Heart left ventricle (tissue), 16 donors: ENCODE measurements around the gene RWDD1. TPM values are rescaled to one million over a fixed set of nuclear protein-coding genes. Genes with fewer than 3 reads are reported as not detected.

ENCODE experiments used
- ATAC-seq, 4 donors: fragments of 200-7000 bp; cut with Tn5 transposase; one replicate each; pipeline ENCODE4 v1.9.1; 2020 to 2022; ENCODE audit warnings: moderate library complexity in 4 of 4, mild to moderate bottlenecking in 3 of 4, moderate number of reproducible peaks in 1 of 4
- DNase-seq, 5 donors: peaks; one replicate each; pipeline ENCODE4 v3.0.0-alpha.2; 2020
- H3K27ac ChIP-seq, 12 donors: fragments of 200-600 bp; sonication (generic) in 4 of 12; one replicate each; pipeline versions ENCODE4 v1.5.0 to v1.8.0; 2016 to 2022; ENCODE audit warnings: mild to moderate bottlenecking in 2 of 12
- H3K27me3 ChIP-seq, 9 donors: fragments of 200-600 bp; sonication (generic) in 2 of 9; one replicate each; pipeline versions ENCODE4 v1.5.1 to v1.8.0; 2016 to 2022; ENCODE audit warnings: mild to moderate bottlenecking in 3 of 9
- H3K36me3 ChIP-seq, 9 donors: fragments of 200-600 bp; sonication (generic) in 2 of 9; one replicate each; pipeline versions ENCODE4 v1.5.0 to v1.8.0; 2018 to 2022; ENCODE audit warnings: mild to moderate bottlenecking in 2 of 9
- H3K4me1 ChIP-seq, 12 donors: fragments of 200-600 bp; sonication (generic) in 4 of 12; one replicate each; pipeline versions ENCODE4 v1.5.0 to v1.8.0; 2016 to 2022; ENCODE audit warnings: mild to moderate bottlenecking in 3 of 12
- H3K4me3 ChIP-seq, 12 donors: fragments of 200-600 bp; sonication (generic) in 4 of 12; one replicate each; pipeline versions ENCODE4 v1.5.0 to v1.8.0; 2017 to 2022; ENCODE audit warnings: mild to moderate bottlenecking in 9 of 12, moderate library complexity in 4 of 12
- H3K9me3 ChIP-seq, 12 donors: fragments of 200-600 bp; sonication (generic) in 4 of 12; one replicate each; pipeline versions ENCODE4 v1.5.0 to v1.8.0; 2016 to 2022; ENCODE audit warnings: mild to moderate bottlenecking in 1 of 12
- POLR2A ChIP-seq, 2 donors: fragments of 450-650 bp; IDR thresholded peaks; one replicate each; pipeline ENCODE4 v1.6.1; 2017; ENCODE audit warnings: antibody characterized with exemption in 2 of 2, mild to moderate bottlenecking in 2 of 2, moderate library complexity in 2 of 2
- WGBS, 4 donors: extraction: QIAGEN DNeasy Blood & Tissue Kit in 2 of 4; methylation state at CpG; one replicate each; pipeline versions ENCODE4 v1.1.5 to v1.1.7; 2013 to 2018; 5-methylcytosine and 5-hydroxymethylcytosine counted together
- intact Hi-C, 10 donors: fragments of 100-400 bp; cut with DNase I; formaldehyde crosslinking; loops; one replicate each; pipeline versions ENCODE4 v1.11.1 to v1.14.2; 2022
- polyA plus RNA-seq, 2 donors: library from polyadenylated mRNA; stranded (reverse); fragments of 200-250 nt; gene quantifications; one replicate each; pipeline ENCODE4 v1.2.3, GENCODE V29; 2013
- total RNA-seq, 9 donors: library from RNA; depleted of rRNA in 2 of 9; stranded (reverse); fragments of >200 nt in 2 of 9; fragmentation: NEBNext Ultra II Directional in 3 of 9; extraction: Animal tissue kit (Norgen Biotek cat#: 25700) in 3 of 9; gene quantifications; one replicate each; pipeline versions ENCODE4 v1.1.0 to v1.2.4, GENCODE V29; 2016 to 2023
- TF ChIP-seq, protein P1 (sequence below), 12 donors: fragments of 200-600 bp; sonication (generic) in 4 of 12; IDR thresholded peaks; one replicate each; pipeline versions ENCODE4 v1.5.0 to v1.8.0; 2018 to 2022; ENCODE audit warnings: antibody characterized with exemption in 12 of 12, mild to moderate bottlenecking in 5 of 12
- donor health status: ischemic (EF 13 %, LVEDD 7.1; RV severe dilation, severe dysfunction).
- donor health status: healthy with polysubstance abuse.
- donor health status: DM: no; HTN: yes; CAD: no.
- donor health status: DM: no; HTN: no; CAD: no.
- donor health status: ischemic (EF 25% LVEDD 6.9; RV normal size, moderate dysfunction).
- donor health status: ischemic (EF 25% LVEDD 5.7; RV mildly dilated, moderate dysfunction).
- donor health status: healthy.
- donor health status: DM: yes; HTN: yes; CAD: no.
- donor health status: ischemic (EF 35%, LVEDD 5.7; RV mildly dilated, moderate dysfunction).
- donor health status: nonischemic (EF 11% LVEDD 7.7; RV severe dilation, severe dysfunction).
- donor health status: DM: yes; HTN: yes; CAD: no.
- donor health status: PGD.
- donor health status: ischemic (EF 29% LVEDD 5.4; RV normal size, mild dysfunction).
- donor health status: nonischemic (EF 23%, LVEDD 6.1; RV moderate dilation, normal function).

The RWDD1 gene
- total and polyA plus RNA-seq, 11 donors, result 35.9 to 124 (median 52.2) TPM

DNA sequence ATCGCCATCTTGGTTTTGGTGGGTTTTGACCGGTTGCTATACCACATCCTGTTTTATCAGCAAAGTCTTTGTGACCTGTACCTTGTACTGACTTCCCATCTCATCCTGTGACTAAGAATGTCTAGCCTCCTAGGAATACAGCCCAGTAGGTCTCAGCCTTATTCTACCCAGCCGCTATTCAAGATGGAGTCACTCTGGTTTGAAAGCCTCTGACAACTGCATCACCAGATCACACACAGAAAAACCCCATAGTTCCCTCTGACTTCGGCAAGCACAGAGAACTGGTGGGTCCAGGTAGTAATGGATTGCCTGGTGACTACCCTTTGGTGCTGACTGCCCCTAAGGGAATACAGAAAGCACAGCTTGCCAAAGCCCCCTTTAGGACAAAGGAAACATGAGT is 34.6 kb downstream of the RWDD1 start:
- TF ChIP-seq POLR2A (IDR thresholded peaks at IDR 0.05), result no peak
- TF ChIP-seq, protein P1, sequence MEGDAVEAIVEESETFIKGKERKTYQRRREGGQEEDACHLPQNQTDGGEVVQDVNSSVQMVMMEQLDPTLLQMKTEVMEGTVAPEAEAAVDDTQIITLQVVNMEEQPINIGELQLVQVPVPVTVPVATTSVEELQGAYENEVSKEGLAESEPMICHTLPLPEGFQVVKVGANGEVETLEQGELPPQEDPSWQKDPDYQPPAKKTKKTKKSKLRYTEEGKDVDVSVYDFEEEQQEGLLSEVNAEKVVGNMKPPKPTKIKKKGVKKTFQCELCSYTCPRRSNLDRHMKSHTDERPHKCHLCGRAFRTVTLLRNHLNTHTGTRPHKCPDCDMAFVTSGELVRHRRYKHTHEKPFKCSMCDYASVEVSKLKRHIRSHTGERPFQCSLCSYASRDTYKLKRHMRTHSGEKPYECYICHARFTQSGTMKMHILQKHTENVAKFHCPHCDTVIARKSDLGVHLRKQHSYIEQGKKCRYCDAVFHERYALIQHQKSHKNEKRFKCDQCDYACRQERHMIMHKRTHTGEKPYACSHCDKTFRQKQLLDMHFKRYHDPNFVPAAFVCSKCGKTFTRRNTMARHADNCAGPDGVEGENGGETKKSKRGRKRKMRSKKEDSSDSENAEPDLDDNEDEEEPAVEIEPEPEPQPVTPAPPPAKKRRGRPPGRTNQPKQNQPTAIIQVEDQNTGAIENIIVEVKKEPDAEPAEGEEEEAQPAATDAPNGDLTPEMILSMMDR (IDR thresholded peaks at IDR 0.05), result no peak
- no peak for DNase-seq
- H3K36me3 ChIP-seq, result peaks cover 0 to 25% (median 4%) of the 10 kb centered on the region in 9 donors
- ATAC-seq, result no peak
- no peak overlapping the region for H3K4me3 ChIP-seq
- WGBS, 4 donors, result 95 to 98% (median 96%) methylated on average over 4 of the region's 4 CpGs
- H3K27ac ChIP-seq, result no peak overlapping the region
- H3K4me1 ChIP-seq, result no peaks in the 10 kb centered on the region
- no peaks in the 10 kb centered on the region for H3K9me3 ChIP-seq
- intact Hi-C loops, result no loop called here
- H3K27me3 ChIP-seq, result no peaks in the 10 kb centered on the region

DNA sequence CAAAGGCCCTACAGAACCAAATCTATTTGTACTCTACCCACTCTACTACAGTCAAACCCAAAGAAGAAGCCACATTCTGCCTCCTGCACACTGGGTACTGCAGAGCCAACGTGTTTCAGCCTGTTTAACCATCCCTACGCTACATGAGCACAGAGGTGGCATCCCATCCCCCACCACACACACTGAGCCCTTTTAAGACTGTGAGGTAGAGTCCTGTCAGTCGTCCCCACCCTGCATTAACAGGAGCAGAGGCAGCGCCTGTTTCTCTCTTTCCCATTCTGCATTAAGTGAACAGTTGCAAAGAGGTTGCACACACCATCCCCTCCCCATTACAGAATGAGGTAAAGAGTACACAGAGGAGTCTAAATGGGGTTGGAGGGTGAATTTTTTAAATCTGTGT is 39.8 kb downstream of the RWDD1 start:
- Histone ChIP-seq H3K36me3 (peaks cover 0 to 5% (median 0%) of the 10 kb centered on the region in 9 donors), H3K9me3 (no peaks in the 10 kb centered on the region), H3K27me3 (no peaks in the 10 kb centered on the region), H3K4me3 (no peak overlapping the region), H3K4me1 (peaks cover 0 to 8% (median 0%) of the 10 kb centered on the region in 12 donors), H3K27ac (no peak overlapping the region)
- TF ChIP-seq, protein P1 (IDR thresholded peaks at IDR 0.05), result no peak
- no peak for TF ChIP-seq POLR2A (IDR thresholded peaks at IDR 0.05)
- 59 to 71% (median 64%) methylated on average over 4 of the region's 4 CpGs for WGBS, 4 donors
- intact Hi-C loops, result no loop called here
- no peak for ATAC-seq
- DNase-seq, result no peak

DNA sequence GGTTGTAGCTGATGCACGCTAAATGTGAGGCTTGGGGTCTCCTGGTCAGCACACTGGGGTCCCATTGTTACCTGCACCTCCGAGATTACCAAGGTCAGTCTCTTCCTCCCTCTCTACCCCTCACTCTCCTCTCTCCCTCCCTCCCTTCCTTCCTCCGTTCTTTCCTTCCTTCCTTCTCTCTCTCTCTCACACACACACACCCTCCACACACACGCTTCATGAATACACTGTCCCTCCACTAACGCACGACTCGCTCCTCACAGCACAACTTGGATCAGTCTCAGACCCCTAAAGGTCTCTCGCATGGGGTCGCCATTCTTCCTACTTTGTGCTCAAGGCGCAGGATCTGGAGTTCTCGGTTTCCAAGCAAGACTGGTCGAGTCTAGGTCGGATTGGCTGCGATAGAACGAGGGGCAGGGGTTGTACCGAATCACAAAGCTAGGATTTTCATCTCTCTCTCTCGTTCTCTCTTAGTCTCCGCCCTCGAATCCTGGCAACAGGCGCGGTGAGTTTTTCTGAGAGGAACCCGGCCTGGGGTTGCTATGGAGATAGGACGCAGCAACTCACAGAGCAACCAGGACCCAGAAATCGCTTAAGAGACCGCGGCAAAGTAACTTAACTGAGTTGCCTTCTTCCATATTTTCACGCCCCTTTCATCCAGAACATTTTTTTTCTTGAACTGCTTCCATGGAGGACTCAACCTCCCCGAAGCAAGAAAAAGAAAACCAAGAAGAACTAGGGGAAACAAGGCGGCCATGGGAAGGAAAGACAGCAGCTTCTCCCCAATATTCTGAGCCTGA is 44.8 kb downstream of the RWDD1 start, which contains the start of gene RSPH4A:
Gene RSPH4A (plus strand): TSS at position 543 of the 800 bp plus-strand sequence. CDS start 145 bp downstream, at position 688.
- H3K27ac ChIP-seq, result peak within 1 kb of the TSS in 2 of 12 donors; percentile 13 to 49
- ATAC-seq, result peak; percentile 93 to 100 (median 100)
- intact Hi-C loops, result no loop called here

DNA sequence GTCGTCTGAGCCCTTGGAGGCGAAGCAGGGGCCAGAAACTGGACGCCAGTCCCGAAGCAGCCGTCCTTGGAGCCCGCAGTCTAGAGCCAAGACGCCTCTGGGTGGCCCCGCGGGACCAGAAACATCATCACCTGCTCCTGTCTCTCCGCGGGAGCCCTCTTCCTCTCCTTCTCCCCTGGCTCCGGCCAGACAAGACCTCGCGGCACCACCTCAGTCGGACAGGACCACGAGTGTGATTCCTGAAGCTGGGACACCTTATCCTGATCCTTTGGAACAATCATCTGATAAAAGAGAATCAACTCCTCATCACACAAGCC is 45.4 kb downstream of the RWDD1 start:
- peak in 3 of 4 donors; percentile 25 to 32 (median 28) for ATAC-seq
- DNase-seq, result peak in 4 of 5 donors; percentile 13 to 60 (median 25)
- 1 to 2% (median 1%) methylated on average over 15 to 16 of the region's 16 CpGs for WGBS, 4 donors
- TF ChIP-seq, protein P1 (IDR thresholded peaks at IDR 0.05), result no peak
- no peak for TF ChIP-seq POLR2A (IDR thresholded peaks at IDR 0.05)
- intact Hi-C loops, result no loop called here
- Histone ChIP-seq H3K9me3 (no peaks in the 10 kb centered on the region), H3K4me1 (peaks cover 0 to 14% (median 4%) of the 10 kb centered on the region in 12 donors), H3K4me3 (peak overlapping the region; percentile 2 to 68 (median 54)), H3K27ac (no peak overlapping the region), H3K27me3 (no peaks in the 10 kb centered on the region), H3K36me3 (no peaks in the 10 kb centered on the region)

More for the DNA sequence above, 44.8 kb downstream of the RWDD1 start, which contains the start of gene RSPH4A:
- 0 to 1% (median 0%) methylated on average over 29 of the region's 29 CpGs for WGBS, 4 donors
- H3K4me1 ChIP-seq, result peaks cover 0 to 14% (median 4%) of the 10 kb centered on the region in 12 donors
- no peaks in the 10 kb centered on the region for H3K9me3 ChIP-seq
- no peaks in the 10 kb centered on the region for H3K36me3 ChIP-seq
- H3K4me3 ChIP-seq, result peak within 1 kb of the TSS; percentile 2 to 68 (median 54)
- H3K27me3 ChIP-seq, result no peaks in the 10 kb centered on the region
- TF ChIP-seq POLR2A (IDR thresholded peaks at IDR 0.05), result no peak
- TF ChIP-seq, protein P1 (IDR thresholded peaks at IDR 0.05), result peak in 5 of 12 donors; percentile 6 to 29 (median 13)
- peak; percentile 89 to 94 (median 91) for DNase-seq
